ENCODE data around the gene ADCK1.

DNA sequence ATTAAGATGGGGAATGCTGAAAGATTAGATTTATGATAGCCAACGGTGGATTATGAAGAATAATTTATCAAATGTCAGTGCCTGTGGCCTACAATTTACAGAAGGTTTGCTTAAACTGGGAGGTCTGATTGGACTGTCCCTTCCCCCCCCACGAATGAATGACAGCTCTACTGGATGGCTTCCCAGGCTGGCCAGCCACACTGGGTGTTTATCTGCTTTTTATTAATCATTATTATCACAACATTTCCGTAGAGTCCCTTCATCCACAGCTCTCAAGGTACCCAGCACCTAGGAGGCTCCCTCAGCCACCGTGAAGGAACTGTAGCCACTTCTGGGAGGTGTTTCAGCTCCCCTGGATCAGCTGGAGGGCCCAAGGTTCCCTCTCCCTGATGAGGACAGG is 78.9 kb downstream of the ADCK1 start:
- TF ChIP-seq POLR2A (IDR thresholded peaks at IDR 0.05): no peak
- TF ChIP-seq, protein P1, sequence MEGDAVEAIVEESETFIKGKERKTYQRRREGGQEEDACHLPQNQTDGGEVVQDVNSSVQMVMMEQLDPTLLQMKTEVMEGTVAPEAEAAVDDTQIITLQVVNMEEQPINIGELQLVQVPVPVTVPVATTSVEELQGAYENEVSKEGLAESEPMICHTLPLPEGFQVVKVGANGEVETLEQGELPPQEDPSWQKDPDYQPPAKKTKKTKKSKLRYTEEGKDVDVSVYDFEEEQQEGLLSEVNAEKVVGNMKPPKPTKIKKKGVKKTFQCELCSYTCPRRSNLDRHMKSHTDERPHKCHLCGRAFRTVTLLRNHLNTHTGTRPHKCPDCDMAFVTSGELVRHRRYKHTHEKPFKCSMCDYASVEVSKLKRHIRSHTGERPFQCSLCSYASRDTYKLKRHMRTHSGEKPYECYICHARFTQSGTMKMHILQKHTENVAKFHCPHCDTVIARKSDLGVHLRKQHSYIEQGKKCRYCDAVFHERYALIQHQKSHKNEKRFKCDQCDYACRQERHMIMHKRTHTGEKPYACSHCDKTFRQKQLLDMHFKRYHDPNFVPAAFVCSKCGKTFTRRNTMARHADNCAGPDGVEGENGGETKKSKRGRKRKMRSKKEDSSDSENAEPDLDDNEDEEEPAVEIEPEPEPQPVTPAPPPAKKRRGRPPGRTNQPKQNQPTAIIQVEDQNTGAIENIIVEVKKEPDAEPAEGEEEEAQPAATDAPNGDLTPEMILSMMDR (IDR thresholded peaks at IDR 0.05): no peak
- no peak for TF ChIP-seq POLR2AphosphoS5 (IDR thresholded peaks at IDR 0.05)
